OCI-M2 (cell line): ENCODE measurements around the gene PLG.
"Not testable (repeated sequence)": the region's sequence is repeated elsewhere in the genome, so short reads cannot be mapped to it uniquely, and the experiment has no call there.

ENCODE experiments used
- DNase-seq: peaks from one replicate; lab custom pipeline; 2025; ENCODE audit not compliant: unreplicated experiment; lab: John Stamatoyannopoulos, UW

The PLG gene

DNA sequence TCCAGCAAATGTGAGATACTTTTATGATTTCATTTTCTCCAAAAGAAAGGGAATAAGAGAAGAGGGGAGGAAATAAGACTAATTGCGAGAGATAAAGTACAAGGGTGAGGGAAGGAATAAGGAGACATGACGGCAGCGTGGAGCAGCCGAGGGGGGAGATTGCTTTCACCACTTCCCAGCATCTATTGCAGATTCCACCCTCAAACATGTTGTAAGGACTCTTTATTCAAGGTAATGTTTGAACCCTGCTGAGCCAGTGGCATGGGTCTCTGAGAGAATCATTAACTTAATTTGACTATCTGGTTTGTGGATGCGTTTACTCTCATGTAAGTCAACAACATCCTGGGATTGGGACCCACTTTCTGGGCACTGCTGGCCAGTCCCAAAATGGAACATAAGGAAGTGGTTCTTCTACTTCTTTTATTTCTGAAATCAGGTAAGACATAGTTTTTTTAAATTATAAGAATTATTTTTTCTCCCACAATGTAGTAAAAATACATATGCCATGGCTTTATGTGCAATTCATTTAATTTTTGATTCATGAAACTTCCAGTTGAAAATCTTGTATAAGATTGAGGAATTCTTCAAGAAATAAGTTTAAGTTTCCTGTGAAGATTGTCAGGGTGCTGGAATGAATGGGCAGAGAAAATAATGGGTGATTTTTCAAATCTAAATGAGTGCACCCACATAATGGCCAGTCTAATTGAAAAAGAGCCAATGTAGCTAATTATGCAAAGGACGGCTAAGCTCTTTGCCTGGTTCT lies at the start of gene PLG:
Gene PLG, plus strand, starts transcription at position 327 of the 763 bp plus-strand sequence. Its CDS starts 61 bp downstream, at position 388.
- not testable (repeated sequence) for DNase-seq

- no peak for DNase-seq
Measured at GRCh38 chr6:160659562-160659961, 42.5 kb upstream of the PLG start.

GRCh38 chr6:160661216-160661615 lies 40.8 kb upstream of the PLG start:
- no peak for DNase-seq

DNA sequence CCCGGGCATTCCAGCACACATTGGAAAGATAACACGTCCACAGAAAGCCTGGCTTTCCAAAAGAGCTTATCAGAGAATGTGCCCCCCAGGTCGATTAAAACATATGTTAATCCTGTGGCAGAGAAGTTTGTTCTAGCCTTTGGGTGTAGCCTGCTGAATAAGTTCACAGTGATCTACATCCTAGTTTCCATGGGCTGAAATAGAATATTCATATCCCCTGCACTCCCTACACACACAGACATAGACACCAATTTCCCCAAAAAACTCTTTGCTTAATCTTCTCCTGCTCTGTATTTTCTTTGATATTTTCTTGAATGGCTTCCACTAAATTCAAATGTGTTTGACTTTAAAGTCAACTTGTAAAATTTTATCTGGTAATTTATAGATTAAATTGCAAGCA lies 39.6 kb upstream of the PLG start:
- DNase-seq = no peak

DNA sequence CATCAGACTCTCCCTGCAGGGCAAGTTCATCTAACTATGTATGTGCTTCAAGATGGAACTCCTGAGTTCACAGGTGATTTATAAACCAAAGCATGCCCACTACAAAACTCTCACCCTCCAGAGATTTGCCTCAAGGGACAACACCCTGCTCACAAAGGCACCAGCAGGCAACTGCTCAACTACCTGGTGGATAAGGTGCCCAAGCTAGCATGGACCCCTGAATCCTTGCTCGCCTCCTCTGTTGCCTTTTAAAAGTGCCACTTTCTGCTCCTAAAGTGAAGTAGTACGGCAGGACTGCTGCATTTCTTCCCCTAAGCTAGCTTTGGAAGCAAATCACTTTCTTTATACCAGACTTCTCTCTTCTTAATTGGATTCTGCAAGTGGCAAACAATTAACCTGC lies 39.2 kb upstream of the PLG start:
- DNase-seq = no peak

GRCh38 chr6:160664198-160664597 lies 37.8 kb upstream of the PLG start, which contains the start of gene LPA:
Gene LPA (minus strand): TSS chr6:160664275. CDS start chr6:160664214, 61 bp downstream.
- not testable (repeated sequence) for DNase-seq

DNA sequence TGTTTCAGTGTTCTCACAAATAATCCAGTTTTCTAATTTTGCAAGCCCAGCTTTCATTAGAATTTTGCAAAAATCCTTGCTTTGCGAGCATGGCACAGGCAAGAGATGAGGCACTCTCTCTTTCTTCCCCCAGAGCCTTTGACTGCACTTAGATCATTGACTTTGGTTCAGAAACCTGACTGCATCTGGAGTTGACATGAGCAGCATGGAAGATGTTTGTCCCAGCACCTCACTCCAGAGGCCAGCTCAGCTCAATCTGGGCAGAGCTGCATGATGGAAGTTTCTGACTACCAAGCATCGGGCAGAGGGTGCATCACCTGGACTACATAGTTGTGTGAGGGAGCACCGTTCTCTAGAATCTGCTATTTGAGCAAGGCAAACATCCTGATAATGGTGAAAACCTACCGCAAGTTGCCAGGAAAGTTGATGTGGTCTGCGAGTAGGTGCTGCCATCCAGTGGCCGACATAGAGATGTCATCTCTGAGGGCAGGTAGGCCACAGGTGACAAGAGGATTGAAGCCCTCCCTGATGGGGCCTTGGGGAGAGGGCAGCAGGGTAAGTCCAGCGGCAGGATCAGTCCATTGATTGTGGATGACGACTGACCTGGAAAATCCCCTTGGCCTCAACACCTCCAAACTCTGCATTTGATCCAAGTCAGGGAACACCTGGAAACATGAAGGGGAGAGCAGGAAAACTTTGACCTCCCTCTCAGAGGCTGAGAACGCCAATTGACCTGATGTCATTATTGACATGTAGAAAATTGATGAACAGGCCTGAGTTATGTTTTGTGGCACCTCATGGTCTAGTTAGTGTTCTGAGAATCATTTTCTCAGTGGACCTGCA lies 34.2 kb upstream of the PLG start:
- DNase-seq = no peak

DNA sequence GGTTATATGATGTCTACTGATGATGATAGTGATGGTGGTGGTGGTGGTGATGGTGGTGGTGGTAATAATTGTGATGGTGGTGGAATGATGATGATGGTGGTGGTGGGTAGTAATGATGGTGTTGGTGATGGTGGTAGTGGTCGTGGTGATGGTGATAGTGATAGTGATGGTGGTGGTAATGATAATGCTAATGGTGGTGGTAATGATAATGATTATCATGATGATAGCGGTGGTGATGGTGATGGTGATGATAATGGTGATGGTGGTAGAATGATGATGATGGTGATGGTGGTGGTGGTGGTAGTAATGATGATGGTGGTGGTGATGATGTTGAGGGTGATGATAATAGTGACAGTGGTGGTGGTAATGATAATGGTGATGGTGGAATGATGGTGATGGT lies 33.5 kb upstream of the PLG start:
- no peak for DNase-seq

DNA sequence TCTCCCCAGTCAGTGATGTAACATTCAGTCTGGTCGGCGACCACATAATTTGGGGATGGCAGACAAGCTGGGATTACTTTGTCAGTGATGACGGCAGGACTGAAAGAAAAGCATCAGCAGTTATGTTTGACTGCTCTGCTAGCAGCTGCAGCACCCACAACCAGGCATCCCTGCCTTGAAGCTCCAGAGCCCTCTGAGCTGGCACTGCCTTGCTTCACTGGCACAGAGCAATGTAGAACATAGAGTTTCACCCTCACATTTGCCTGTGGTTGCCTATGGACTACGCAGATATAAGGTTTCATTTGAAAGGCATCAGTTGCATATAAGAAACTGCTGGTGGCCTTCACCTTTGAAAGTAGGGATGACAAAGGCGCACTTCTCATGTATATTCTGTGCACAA lies 25.6 kb upstream of the PLG start:
- DNase-seq = not testable (repeated sequence)

DNA sequence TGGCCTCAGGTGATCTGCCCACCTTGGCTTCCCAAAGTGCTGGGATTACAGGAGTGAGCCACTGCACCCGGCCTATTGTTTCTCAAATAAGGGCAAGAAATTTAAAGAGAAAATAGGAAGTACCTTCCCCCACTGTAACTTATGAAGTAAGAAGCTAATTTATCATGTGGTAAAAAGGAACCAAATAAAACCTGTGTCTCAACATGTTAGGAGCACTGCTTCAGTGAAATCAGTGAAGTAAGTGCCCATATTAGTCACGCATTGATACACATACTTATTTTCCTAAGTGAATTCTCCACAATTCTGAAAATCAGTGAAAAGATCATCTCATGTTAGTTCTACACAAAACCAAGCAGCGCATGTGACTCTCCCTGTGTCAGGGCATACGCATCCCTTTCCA lies 23.8 kb upstream of the PLG start:
- DNase-seq = no peak

DNA sequence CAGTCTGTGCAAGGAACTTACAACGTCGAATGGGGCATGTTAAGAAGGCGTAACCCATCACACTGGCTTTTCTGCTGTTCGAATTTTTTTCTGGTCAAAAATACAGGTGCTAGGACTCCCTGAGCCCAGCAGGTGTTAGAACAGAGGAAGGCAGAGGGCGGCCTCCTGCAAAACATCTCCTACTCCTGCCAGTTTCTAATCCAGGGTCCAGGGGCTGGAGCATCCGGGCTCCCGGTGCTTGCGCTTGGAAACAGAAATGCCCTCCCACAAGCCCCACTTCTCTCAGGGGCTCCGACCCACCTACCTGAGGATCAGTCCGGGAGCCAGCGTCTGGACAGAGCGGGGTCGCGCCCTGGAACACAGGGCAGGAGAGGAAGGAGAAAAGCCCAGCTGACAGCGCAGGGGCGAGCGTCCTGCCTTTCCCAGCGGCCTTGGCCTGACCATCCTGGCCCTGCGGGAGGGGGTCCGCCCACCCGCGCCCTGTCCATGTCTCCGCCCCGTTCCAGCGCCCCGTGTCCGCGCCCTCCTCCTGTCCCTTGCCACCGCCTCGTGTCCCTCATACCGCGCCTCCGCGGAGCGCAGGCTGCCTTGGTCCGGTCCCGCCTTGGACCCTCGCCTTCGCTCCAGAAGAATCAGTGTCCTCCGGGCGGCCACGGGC lies 23.2 kb upstream of the PLG start:
- no peak for DNase-seq

DNA sequence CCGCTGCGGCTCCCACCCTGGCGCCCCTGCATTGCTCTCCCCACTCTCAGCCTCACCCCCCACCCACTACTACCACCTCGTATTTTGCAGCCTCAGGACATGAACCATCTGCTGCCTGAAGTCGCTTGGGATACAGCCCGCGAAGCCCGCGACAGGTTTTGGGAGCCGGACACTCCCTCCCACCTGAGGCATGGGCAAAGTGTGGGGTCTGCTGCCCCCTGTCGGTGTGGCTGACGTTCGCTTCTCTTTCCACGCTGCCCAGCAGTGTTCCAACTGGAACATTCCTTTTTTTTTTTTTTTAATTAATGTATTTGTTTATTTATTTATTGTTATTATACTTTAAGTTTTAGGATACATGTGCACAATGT lies 22.7 kb upstream of the PLG start:
- no peak for DNase-seq

DNA sequence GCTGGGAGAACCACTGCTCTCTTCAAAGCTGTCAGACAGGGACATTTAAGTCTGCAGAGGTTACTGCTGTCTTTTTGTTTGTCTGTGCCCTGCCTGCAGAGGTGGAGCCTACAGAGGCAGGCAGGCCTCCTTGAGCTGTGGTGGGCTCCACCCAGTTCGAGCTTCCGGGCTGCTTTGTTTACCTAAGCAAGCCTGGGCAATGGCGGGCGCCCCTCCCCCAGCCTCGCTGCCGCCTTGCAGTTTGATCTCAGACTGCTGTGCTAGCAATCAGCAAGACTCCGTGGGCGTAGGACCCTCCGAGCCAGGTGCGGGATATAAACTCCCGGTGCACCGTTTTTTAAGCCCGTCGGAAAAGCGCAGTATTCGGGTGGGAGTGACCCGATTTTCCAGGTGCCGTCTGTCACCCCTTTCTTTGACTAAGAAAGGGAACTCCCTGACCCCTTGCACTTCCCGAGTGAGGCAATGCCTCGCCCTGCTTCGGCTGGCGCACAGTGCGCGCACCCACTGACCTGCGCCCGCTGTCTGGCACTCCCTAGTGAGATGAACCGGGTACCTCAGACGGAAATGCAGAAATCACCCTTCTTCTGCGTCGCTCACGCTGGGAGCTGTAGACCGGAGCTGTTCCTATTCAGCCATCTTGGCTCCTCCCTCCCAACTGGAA lies 16.8 kb upstream of the PLG start:
- DNase-seq = not testable (repeated sequence)

DNA sequence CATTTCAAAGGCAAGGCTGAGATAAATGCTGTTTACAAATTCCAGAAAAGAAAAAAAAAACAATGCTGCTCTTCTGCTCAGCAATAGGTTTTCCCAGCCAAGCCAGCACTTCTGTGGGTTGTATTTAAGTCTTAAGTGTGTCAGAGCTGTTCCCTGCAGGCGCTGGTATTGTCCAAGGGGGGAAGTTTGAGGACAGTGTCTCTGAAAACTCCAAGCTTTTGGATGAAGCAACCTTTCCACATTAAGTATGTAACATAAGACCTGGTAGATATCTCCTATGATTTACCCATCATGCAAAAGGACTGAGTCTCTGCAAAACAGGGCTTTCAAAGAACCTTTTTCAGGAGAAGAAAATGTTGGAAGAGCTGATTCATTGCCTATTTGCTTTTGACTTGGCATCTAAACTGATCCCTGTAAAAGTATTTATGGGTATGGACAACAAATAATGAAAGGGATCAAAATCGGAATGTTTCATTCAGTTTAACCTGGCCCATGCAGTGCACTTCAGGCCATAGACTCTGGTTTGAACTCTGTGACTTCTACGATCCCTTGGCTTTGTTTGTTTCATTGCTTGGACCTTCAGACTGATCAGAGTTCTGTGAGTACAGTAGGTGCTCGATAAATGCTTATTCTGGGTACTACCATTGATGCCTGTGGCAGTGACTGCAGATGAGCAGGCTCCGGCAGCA lies 16.1 kb upstream of the PLG start:
- DNase-seq = no peak

DNA sequence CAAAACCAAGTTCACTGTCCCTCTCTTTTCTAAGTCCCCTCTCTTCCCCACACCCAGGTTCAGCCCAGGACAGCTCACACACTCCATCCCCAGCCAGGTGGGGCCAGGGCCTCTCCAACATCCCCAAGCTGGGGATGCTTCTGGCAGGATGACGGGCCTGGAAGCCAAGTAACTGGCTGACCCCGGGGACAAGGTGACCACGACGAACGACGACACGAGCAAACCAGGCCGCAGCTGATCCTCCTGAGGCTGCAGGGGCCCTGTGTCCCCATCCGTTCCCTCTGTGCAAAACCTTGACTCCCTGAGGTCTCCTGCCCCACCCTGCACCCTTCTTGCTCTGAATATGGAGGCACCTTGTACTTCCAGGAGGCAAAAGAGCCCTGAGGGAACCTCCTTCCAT lies 11.6 kb upstream of the PLG start:
- DNase-seq = no peak

DNA sequence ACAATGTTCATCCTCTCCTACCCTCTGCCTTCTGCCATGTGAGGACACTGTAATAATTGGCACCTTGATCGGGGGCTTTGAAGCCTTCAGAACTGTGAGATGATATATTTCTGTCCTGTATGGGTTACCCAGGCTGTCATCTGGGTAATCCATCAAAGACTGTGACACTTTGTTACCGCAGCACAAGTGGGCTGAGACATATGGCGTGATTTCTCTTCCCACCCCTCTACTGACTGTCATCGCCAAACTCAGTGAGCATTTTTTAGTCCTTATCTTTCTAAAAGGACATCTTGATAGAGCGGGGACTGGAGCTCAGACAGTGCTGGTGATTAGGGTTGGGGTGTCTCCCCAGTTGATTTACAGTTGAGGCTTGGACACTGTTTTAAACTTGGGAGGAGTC lies 10.4 kb upstream of the PLG start:
- DNase-seq = no peak

DNA sequence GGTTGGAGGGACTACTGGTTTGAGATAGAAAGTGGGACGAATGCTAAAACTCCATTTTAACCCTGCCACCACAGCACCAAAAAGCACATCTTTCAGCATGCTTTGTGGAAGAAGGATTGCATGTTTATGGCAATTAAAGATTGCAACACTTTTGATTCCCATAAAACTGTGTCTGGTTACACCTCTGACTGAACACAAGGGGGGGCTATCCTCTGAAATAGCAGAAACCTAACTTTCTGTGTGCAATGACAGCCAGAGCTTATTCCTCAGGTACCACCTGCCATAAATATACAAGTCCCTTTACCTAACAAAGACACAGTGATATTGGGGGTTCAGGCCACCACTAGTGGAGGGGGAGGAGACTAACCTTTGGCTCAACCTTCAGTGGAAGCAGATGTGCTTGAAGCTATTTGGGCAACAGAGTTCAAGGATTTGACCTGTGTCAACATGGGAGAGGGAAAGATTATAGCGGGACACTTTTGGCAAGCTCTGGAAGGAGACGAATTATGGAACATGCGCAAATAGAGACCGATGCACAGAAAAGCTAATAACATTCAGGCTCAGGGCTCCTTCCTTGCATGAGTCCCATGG lies 9.6 kb upstream of the PLG start:
- no peak for DNase-seq

GRCh38 chr6:160695025-160695424 lies 7.0 kb upstream of the PLG start:
- not testable (repeated sequence) for DNase-seq

DNA sequence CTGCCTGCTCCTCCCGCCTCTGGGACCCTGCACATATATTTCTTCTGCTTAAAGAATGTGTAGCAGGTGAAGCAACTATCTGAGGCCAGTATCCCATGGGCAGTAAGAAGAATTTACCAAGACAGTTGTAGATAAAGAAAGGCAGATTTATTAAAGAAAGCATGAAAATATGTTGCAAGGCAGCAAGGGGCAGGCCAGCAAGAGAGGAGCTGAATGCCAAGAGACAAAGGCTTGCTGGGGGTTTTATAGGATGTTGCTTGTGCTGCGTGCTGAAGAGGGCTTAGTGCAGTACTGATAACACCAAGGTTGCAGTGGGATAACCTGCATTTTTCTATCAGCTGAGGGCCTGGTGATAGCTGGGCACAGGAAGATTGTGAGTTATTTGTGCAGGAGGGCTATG lies 6.4 kb upstream of the PLG start:
- DNase-seq = not testable (repeated sequence)

DNA sequence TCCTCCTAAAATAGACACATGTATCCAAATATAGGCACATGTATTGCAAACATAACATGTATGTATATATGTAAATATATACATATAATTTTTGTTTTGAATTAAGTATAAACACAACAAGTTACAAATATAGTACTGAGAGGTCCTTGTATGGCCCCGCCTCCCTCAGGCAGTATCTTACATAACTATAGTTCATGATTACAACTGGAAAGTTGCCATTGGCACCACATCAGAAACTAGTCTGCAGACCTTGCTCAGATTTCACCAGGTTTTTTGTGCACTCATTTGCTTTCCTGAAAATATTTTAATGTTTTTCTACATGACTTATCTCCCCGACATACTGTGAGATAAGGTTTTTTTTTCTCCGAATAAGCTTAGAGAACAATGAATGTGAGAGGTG lies 5.2 kb upstream of the PLG start:
- not testable (repeated sequence) for DNase-seq
